Loucy (cell line): ENCODE measurements around the gene GNPAT.

Experiments
- H2AFZ ChIP-seq: fragments of 200-600 bp; sonication (generic); 2 replicates; pipeline ENCODE4 v1.6.0; 2016; ENCODE audit warnings: antibody characterized with exemption, mild to moderate bottlenecking, low read length, moderate library complexity
- H3F3A ChIP-seq: fragments of 200-600 bp; 2 replicates; pipeline ENCODE4 v1.6.0; 2016; ENCODE audit warnings: antibody characterized with exemption, low read depth, mild to moderate bottlenecking
- H3K27me3 ChIP-seq: fragments of 200-600 bp; sonication (generic); 2 replicates; pipeline ENCODE4 v1.6.1; 2014; ENCODE audit warnings: low read length, mild to moderate bottlenecking; ENCODE audit not compliant: insufficient read depth, poor library complexity, severe bottlenecking
- H3K36me3 ChIP-seq: fragments of 200-600 bp; sonication (generic); 2 replicates; pipeline ENCODE4 v1.6.1; 2016; ENCODE audit warnings: low read length; ENCODE audit not compliant: insufficient read depth
- H3K4me1 ChIP-seq: fragments of 200-600 bp; sonication (generic); 2 replicates; pipeline ENCODE4 v1.5.1; 2014; ENCODE audit warnings: low read length, mild to moderate bottlenecking; ENCODE audit not compliant: insufficient read depth, poor library complexity, severe bottlenecking
- H3K4me2 ChIP-seq: fragments of 200-600 bp; sonication (generic); 2 replicates; pipeline ENCODE4 v1.6.0; 2014; ENCODE audit warnings: antibody characterized with exemption, low read length, low read depth, mild to moderate bottlenecking; ENCODE audit not compliant: poor library complexity, severe bottlenecking
- H3K4me3 ChIP-seq: fragments of 200-600 bp; sonication (generic); 2 replicates; pipeline ENCODE4 v1.5.1; 2014; ENCODE audit warnings: low read length, mild to moderate bottlenecking, mixed read lengths; ENCODE audit not compliant: poor library complexity, severe bottlenecking
- H3K79me2 ChIP-seq: fragments of 200-600 bp; sonication (generic); 2 replicates; pipeline ENCODE4 v1.6.1; 2014; ENCODE audit warnings: low read length; ENCODE audit not compliant: insufficient read depth
- H3K9ac ChIP-seq: fragments of 200-600 bp; sonication (generic); 2 replicates; pipeline ENCODE4 v1.6.0; 2014; ENCODE audit warnings: mild to moderate bottlenecking, low read depth, low read length, moderate library complexity; ENCODE audit not compliant: poor library complexity, severe bottlenecking
- H3K9me2 ChIP-seq: fragments of 200-600 bp; sonication (generic); replicated peaks from 2 replicates; pipeline ENCODE4 v1.6.1; 2016; ENCODE audit warnings: low read depth, low read length, mixed read lengths
- H3K9me3 ChIP-seq: fragments of 200-600 bp; sonication (generic); 2 replicates; pipeline ENCODE4 v1.6.1; 2014; ENCODE audit warnings: mild to moderate bottlenecking, antibody characterized with exemption, low read length, low read depth; ENCODE audit not compliant: insufficient read depth
- H4K20me1 ChIP-seq: fragments of 200-600 bp; sonication (generic); 2 replicates; pipeline ENCODE4 v1.6.0; 2014; ENCODE audit warnings: antibody characterized with exemption, low read length, mild to moderate bottlenecking; ENCODE audit not compliant: insufficient read depth, poor library complexity, severe bottlenecking
- EZH2phosphoT487 ChIP-seq: fragments of 200-600 bp; IDR thresholded peaks from 2 replicates; pipeline ENCODE4 v1.6.1; 2018; ENCODE audit warnings: antibody characterized with exemption, mild to moderate bottlenecking, moderate library complexity, borderline replicate concordance
- TF ChIP-seq, protein P1 (sequence below): fragments of 200-600 bp; sonication (generic); conservative IDR thresholded peaks from 2 replicates; pipeline ENCODE4 v1.5.1; 2014; ENCODE audit warnings: mild to moderate bottlenecking, antibody characterized with exemption, low read length

Gene GNPAT

DNA sequence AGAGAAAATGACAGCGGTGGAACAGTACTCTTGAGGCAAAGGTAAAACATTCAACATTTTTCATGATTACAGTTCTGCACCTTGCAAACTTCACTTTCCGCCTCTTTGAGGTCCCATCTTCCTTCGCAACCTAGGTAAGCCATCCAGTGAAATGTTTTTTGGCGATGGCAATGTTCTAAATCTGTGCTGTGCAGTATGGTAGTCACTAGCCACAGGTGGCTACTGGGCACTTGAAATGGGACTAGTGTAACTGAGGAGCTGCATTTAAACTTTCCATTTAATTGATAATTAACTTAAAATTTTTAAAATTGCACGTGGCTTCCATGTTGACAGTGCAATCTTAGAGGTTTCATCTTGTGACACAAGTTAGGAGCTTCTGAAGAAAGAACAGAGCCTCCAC lies 83.6 kb downstream of the GNPAT start:
- no peaks in the 10 kb centered on the region for H3K79me2 ChIP-seq
- TF ChIP-seq EZH2phosphoT487: no peak
- TF ChIP-seq, protein P1, sequence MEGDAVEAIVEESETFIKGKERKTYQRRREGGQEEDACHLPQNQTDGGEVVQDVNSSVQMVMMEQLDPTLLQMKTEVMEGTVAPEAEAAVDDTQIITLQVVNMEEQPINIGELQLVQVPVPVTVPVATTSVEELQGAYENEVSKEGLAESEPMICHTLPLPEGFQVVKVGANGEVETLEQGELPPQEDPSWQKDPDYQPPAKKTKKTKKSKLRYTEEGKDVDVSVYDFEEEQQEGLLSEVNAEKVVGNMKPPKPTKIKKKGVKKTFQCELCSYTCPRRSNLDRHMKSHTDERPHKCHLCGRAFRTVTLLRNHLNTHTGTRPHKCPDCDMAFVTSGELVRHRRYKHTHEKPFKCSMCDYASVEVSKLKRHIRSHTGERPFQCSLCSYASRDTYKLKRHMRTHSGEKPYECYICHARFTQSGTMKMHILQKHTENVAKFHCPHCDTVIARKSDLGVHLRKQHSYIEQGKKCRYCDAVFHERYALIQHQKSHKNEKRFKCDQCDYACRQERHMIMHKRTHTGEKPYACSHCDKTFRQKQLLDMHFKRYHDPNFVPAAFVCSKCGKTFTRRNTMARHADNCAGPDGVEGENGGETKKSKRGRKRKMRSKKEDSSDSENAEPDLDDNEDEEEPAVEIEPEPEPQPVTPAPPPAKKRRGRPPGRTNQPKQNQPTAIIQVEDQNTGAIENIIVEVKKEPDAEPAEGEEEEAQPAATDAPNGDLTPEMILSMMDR: no peak
- no peaks in the 10 kb centered on the region for H3F3A ChIP-seq
- H3K36me3 ChIP-seq: no peaks in the 10 kb centered on the region
- no peaks in the 10 kb centered on the region for H3K9me2 ChIP-seq
- H4K20me1 ChIP-seq: no peaks in the 10 kb centered on the region
- H2AFZ ChIP-seq: no peak overlapping the region
- no peak overlapping the region for H3K4me3 ChIP-seq
- H3K9ac ChIP-seq: no peak overlapping the region
- no peaks in the 10 kb centered on the region for H3K9me3 ChIP-seq
- no peak overlapping the region for H3K4me2 ChIP-seq
- H3K27me3 ChIP-seq: no peaks in the 10 kb centered on the region
- no peaks in the 10 kb centered on the region for H3K4me1 ChIP-seq

DNA sequence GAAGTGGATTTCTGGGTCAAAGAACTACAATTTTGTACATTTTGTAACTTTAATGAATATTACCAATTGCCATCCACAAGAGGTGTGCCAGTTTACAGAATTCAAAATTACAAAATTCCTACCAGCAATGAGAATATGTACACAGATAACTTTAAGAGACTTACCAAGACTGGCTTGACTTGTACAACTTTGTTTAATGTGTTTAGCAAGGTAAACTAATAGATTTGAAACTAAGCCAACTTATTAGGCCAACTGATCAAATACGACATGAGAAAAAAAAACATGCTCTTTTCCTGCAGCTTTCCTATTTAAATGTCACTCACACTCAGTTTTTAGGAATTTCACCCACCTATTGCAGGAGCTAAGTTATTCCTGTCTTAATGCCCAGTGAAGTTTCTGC lies 85.2 kb downstream of the GNPAT start:
- no peak overlapping the region for H2AFZ ChIP-seq
- H3K4me2 ChIP-seq: no peak overlapping the region
- no peak overlapping the region for H3K9ac ChIP-seq
- H3K9me2 ChIP-seq: no peaks in the 10 kb centered on the region
- H3K36me3 ChIP-seq: no peaks in the 10 kb centered on the region
- no peaks in the 10 kb centered on the region for H3K79me2 ChIP-seq
- TF ChIP-seq, protein P1: no peak
- TF ChIP-seq EZH2phosphoT487: no peak
- H3F3A ChIP-seq: no peaks in the 10 kb centered on the region
- H3K27me3 ChIP-seq: no peaks in the 10 kb centered on the region
- no peaks in the 10 kb centered on the region for H3K9me3 ChIP-seq
- H4K20me1 ChIP-seq: no peaks in the 10 kb centered on the region
- no peak overlapping the region for H3K4me3 ChIP-seq
- H3K4me1 ChIP-seq: no peaks in the 10 kb centered on the region
